Measurements from ENCODE around the gene SLIT3. TPM values are rescaled to one million over a fixed set of nuclear protein-coding genes. Genes with fewer than 3 reads are reported as not detected.

Gene SLIT3
- total RNA-seq, 1 donor from 2014 or later: 52.8 TPM

GRCh38 chr5:168876419-168876818 lies 424.5 kb downstream of the SLIT3 start:
- Histone ChIP-seq H3K4me3 (no peak overlapping the region), H3K36me3 (no peaks in the 10 kb centered on the region), H3K27ac (no peak overlapping the region), H3K4me1 (no peaks in the 10 kb centered on the region), H3K27me3 (no peaks in the 10 kb centered on the region), H3K9me3 (no peaks in the 10 kb centered on the region)
- TF ChIP-seq POLR2A (IDR thresholded peaks at IDR 0.05) (no peak), POLR2AphosphoS5 (IDR thresholded peaks at IDR 0.05; ENCODE audit: insufficient read depth in 1 of 2, low read depth in 1 of 2) (no peak), CTCF (IDR thresholded peaks at IDR 0.05) (no peak)
- intact Hi-C loops (cut with DNase I): no loop called here
- no peak for DNase-seq (ENCODE audit: extremely low spot score in 2 of 2)

- Histone ChIP-seq H3K4me1 (no peaks in the 10 kb centered on the region), H3K27ac (no peak overlapping the region), H3K9me3 (no peaks in the 10 kb centered on the region), H3K36me3 (no peaks in the 10 kb centered on the region), H3K4me3 (no peak overlapping the region), H3K27me3 (no peaks in the 10 kb centered on the region)
- TF ChIP-seq CTCF (IDR thresholded peaks at IDR 0.05) (no peak), POLR2AphosphoS5 (IDR thresholded peaks at IDR 0.05; ENCODE audit: insufficient read depth in 1 of 2, low read depth in 1 of 2) (no peak), POLR2A (IDR thresholded peaks at IDR 0.05) (no peak)
- no peak for DNase-seq (ENCODE audit: extremely low spot score in 2 of 2)
- intact Hi-C loops (cut with DNase I): no loop called here
These were observed 425.1 kb downstream of the SLIT3 start for GRCh38 chr5:168875832-168876231.

- Histone ChIP-seq H3K27ac (no peak overlapping the region), H3K36me3 (no peaks in the 10 kb centered on the region), H3K9me3 (no peaks in the 10 kb centered on the region), H3K27me3 (no peaks in the 10 kb centered on the region), H3K4me3 (no peak overlapping the region), H3K4me1 (no peaks in the 10 kb centered on the region)
- no peak for TF ChIP-seq CTCF (IDR thresholded peaks at IDR 0.05)
- no peak for TF ChIP-seq POLR2A (IDR thresholded peaks at IDR 0.05)
- no peak for TF ChIP-seq POLR2AphosphoS5 (IDR thresholded peaks at IDR 0.05; ENCODE audit: insufficient read depth in 1 of 2, low read depth in 1 of 2)
- intact Hi-C loops (cut with DNase I): no loop called here
- no peak for DNase-seq (ENCODE audit: extremely low spot score in 2 of 2)
These were observed 426.1 kb downstream of the SLIT3 start for GRCh38 chr5:168874713-168875380.

- no peak overlapping the region for H3K4me3 ChIP-seq
- no peaks in the 10 kb centered on the region for H3K9me3 ChIP-seq
- intact Hi-C loops (cut with DNase I): no loop called here
- no peak overlapping the region for H3K27ac ChIP-seq
- H3K4me1 ChIP-seq: no peaks in the 10 kb centered on the region
- no peaks in the 10 kb centered on the region for H3K36me3 ChIP-seq
- TF ChIP-seq POLR2AphosphoS5 (IDR thresholded peaks at IDR 0.05; ENCODE audit: insufficient read depth in 1 of 2, low read depth in 1 of 2): no peak
- DNase-seq (ENCODE audit: extremely low spot score in 2 of 2): no peak
- H3K27me3 ChIP-seq: no peaks in the 10 kb centered on the region
These were observed 428.7 kb downstream of the SLIT3 start for GRCh38 chr5:168872246-168872645.

GRCh38 chr5:168870910-168871309 lies 430.0 kb downstream of the SLIT3 start:
- no peak overlapping the region for H3K4me3 ChIP-seq
- DNase-seq (ENCODE audit: extremely low spot score in 2 of 2): no peak
- H3K27ac ChIP-seq: no peak overlapping the region
- H3K4me1 ChIP-seq: peaks cover 7% of the 10 kb centered on the region
- H3K9me3 ChIP-seq: no peaks in the 10 kb centered on the region
- TF ChIP-seq POLR2AphosphoS5 (IDR thresholded peaks at IDR 0.05; ENCODE audit: insufficient read depth in 1 of 2, low read depth in 1 of 2) (no peak), CTCF (IDR thresholded peaks at IDR 0.05) (no peak), POLR2A (IDR thresholded peaks at IDR 0.05) (no peak)
- intact Hi-C loops (cut with DNase I): no loop called here
- no peaks in the 10 kb centered on the region for H3K36me3 ChIP-seq
- H3K27me3 ChIP-seq: no peaks in the 10 kb centered on the region
